Right cardiac atrium (tissue), 5 donors: ENCODE results near the gene KDR. TPM values are rescaled to one million over a fixed set of nuclear protein-coding genes. Genes with fewer than 3 reads are reported as not detected.
A peak's percentile ranks its signal among the peaks of the same experiment; 100 is the strongest.

ENCODE experiments used
- ATAC-seq, 2 donors: fragments of 200-7000 bp; cut with Tn5 transposase; one replicate each; pipeline versions ENCODE4 v1.8.0 to v1.9.1; 2020; ENCODE audit warnings: moderate library complexity in 2 of 2, mild to moderate bottlenecking in 1 of 2
- DNase-seq, 3 donors: peaks; one replicate each; pipeline ENCODE4 v3.0.0-alpha.2; 2020
- H3K27ac ChIP-seq: one replicate; pipeline ENCODE4 v1.5.1; 2013; ENCODE audit warnings: mild to moderate bottlenecking, low read length, control low read depth, moderate library complexity
- H3K27me3 ChIP-seq: one replicate; pipeline ENCODE4 v1.6.1; 2013; ENCODE audit not compliant: control insufficient read depth, insufficient read depth
- H3K4me1 ChIP-seq: one replicate; pipeline ENCODE4 v1.6.1; 2013; ENCODE audit warnings: low read length; ENCODE audit not compliant: control insufficient read depth, insufficient read depth
- H3K4me3 ChIP-seq: one replicate; pipeline ENCODE4 v1.5.1; 2013; ENCODE audit warnings: low read length, control low read depth
- H3K9me3 ChIP-seq: one replicate; pipeline ENCODE4 v1.6.1; 2013; ENCODE audit warnings: low read length; ENCODE audit not compliant: control insufficient read depth
- WGBS: extraction: QIAGEN DNeasy Blood & Tissue Kit; methylation state at CpG from one replicate; pipeline ENCODE4 v1.1.7; 2013; 5-methylcytosine and 5-hydroxymethylcytosine counted together
- intact Hi-C, 4 donors: fragments of 100-400 bp; cut with DNase I; formaldehyde crosslinking; loops; one replicate each; pipeline versions ENCODE4 v1.11.0 to v1.14.0; 2022 to 2023
- polyA plus RNA-seq: library from polyadenylated mRNA; stranded (reverse); fragments of 200-250 nt; gene quantifications from one replicate; pipeline ENCODE4 v1.2.3, GENCODE V29; 2013
- total RNA-seq, 4 donors: library from RNA; stranded (reverse); fragmentation: NEBNext Ultra II Directional; extraction: Animal tissue kit (Norgen Biotek cat#: 25700); gene quantifications; one replicate each; pipeline ENCODE4 v1.2.1, GENCODE V29; 2021
- donor health status: healthy with polysubstance abuse.
- donor health status: DM: no; HTN: yes; CAD: no.
- donor health status: DM: no; HTN: no; CAD: no.
- donor health status: DM: no; HTN: yes; CAD: no; lungs with severe emphysema.
- donor health status: DM: yes; HTN: yes; CAD: no.

The KDR gene
- total and polyA plus RNA-seq, 5 donors = 10.5 to 20.9 (median 15.6) TPM

DNA sequence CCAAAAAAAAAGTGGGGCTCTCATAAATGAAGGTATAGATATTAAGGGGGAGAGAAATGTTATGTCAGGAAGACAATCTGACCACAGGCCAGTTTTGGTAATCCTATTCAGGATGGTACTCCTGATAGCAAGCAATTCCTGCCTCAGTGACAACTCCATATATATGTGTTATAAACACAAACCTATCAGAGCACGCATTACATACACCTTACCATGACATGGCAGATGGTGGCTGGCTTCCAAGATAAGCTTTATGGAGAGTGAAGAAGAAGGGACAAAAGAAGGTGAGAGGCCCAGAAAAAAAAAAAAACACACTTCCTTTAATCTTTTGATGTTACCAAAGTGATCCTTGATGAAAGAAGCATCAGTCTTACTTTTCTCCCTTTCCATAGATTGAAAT lies 29.5 kb upstream of the KDR start:
- Histone ChIP-seq H3K9me3 (no peaks in the 10 kb centered on the region), H3K4me1 (no peaks in the 10 kb centered on the region), H3K27me3 (no peaks in the 10 kb centered on the region), H3K27ac (no peak overlapping the region), H3K4me3 (no peak overlapping the region)
- intact Hi-C loops = no loop called here
- ATAC-seq (no peak), DNase-seq (no peak)
- WGBS = 94% methylated on average over 1 of the region's 1 CpG

DNA sequence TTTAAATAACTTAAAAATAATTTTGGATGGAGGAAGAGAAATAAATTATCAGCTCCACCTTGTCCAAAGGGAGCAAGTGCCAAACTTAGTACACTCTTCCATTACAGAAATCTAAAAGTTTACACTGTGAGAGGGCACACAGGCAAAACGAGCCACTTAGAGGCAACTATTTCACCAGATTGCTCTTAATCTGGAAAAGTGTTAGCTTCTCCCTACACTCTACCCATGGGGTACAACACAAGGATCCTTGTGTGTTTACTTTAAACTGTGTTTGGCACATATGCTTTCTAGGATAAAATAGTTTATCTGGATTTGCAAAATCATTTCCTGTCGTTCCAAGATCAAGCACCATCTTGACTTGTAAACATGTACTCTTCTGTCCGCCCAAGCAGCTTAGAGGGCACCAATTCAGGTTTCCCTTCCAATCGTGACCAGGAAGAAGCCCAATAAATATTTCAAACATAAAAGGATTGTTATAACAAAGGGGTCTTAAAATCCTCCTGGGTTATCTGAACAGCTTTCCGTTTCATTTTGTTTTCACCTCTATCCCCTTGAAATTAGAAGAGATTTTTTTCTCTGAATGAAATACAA lies 29.0 kb upstream of the KDR start:
- 55% methylated on average over 5 of the region's 5 CpGs for WGBS
- no peaks in the 10 kb centered on the region for H3K9me3 ChIP-seq
- no peak overlapping the region for H3K27ac ChIP-seq
- no peaks in the 10 kb centered on the region for H3K27me3 ChIP-seq
- H3K4me3 ChIP-seq = no peak overlapping the region
- DNase-seq (no peak), ATAC-seq (no peak)
- intact Hi-C loops = no loop called here
- no peaks in the 10 kb centered on the region for H3K4me1 ChIP-seq

GRCh38 chr4:55143858-55144257 lies 18.5 kb upstream of the KDR start:
- DNase-seq (no peak), ATAC-seq (no peak)
- Histone ChIP-seq H3K27me3 (no peaks in the 10 kb centered on the region), H3K4me1 (no peaks in the 10 kb centered on the region), H3K27ac (no peak overlapping the region), H3K4me3 (no peak overlapping the region), H3K9me3 (no peaks in the 10 kb centered on the region)
- intact Hi-C loops = no loop called here
- 69% methylated on average over 2 of the region's 2 CpGs for WGBS

DNA sequence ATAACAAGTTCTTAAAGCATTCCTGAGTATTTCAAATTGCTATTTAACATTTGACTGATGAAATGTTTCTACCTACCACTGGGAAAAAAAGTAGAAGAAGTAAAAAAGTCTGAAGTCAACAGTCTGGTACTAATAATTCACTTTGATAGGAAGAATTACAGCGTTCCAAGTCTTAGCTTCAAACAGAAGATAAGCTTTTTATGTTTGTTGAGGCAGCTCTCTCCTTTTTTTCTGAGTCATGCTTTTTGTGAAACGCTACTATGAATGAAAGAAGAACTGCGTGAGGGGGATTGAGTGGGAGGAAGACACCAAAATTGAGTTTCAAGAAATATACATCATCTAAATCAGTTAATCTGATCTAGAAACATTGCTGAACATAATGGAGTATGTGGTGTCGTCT lies 13.0 kb upstream of the KDR start:
- intact Hi-C loops = no loop called here
- no peak overlapping the region for H3K27ac ChIP-seq
- DNase-seq (no peak), ATAC-seq (no peak)
- no peak overlapping the region for H3K4me3 ChIP-seq
- no peaks in the 10 kb centered on the region for H3K4me1 ChIP-seq
- WGBS = 63% methylated on average over 4 of the region's 4 CpGs
- no peaks in the 10 kb centered on the region for H3K9me3 ChIP-seq
- H3K27me3 ChIP-seq = no peaks in the 10 kb centered on the region

DNA sequence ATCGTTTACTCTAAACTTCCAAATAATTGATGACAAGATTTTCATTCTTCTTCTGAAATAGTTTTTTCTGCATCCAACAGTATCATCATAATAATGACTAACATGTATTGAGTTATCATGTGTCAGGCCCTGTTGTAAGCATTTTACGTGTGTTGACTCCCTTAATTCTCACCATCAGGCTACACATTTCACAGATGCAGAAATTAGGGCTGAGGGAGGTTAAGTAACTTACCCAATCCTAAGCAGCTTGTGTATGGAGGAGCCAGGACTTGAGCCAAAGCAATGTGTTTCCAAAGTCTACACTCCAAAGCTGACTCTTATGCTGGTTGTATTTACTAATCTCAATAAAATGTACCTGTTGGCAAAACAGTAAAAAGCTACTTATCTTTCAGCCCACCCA lies 11.2 kb upstream of the KDR start:
- intact Hi-C loops = no loop called here
- no peaks in the 10 kb centered on the region for H3K9me3 ChIP-seq
- H3K27me3 ChIP-seq = no peaks in the 10 kb centered on the region
- ATAC-seq = no peak
- DNase-seq = no peak
- WGBS = 87% methylated on average over 2 of the region's 2 CpGs
- no peaks in the 10 kb centered on the region for H3K4me1 ChIP-seq
- H3K27ac ChIP-seq = no peak overlapping the region
- no peak overlapping the region for H3K4me3 ChIP-seq

- 80% methylated on average over 3 of the region's 3 CpGs for WGBS
- Histone ChIP-seq H3K4me3 (no peak overlapping the region), H3K27me3 (no peaks in the 10 kb centered on the region), H3K4me1 (no peaks in the 10 kb centered on the region), H3K9me3 (no peaks in the 10 kb centered on the region), H3K27ac (no peak overlapping the region)
- intact Hi-C loops = no loop called here
- ATAC-seq (no peak), DNase-seq (no peak)
These were observed 8.6 kb upstream of the KDR start for GRCh38 chr4:55133951-55134350.

DNA sequence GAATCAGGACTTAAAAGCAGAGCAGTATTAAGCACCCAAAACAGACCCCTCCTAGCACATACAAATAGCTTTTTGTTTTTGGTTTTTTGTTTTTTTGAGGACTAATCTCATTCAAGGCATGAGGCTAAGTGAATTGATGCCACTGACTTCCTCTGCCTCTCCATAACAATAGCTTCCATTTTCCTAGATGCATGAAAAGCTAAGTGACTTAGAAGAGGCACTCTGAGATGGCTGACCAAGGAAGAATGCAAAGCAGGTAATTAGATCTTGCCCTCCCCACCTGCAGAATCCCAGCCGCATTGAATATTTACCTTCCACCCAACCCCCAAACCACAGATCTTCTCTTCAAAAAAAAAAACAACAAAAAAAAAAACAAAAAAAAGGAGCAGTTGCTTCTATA lies 7.4 kb upstream of the KDR start:
- intact Hi-C loops = no loop called here
- no peak overlapping the region for H3K4me3 ChIP-seq
- no peaks in the 10 kb centered on the region for H3K9me3 ChIP-seq
- 91% methylated on average over 1 of the region's 1 CpG for WGBS
- ATAC-seq = no peak
- H3K27me3 ChIP-seq = no peaks in the 10 kb centered on the region
- H3K4me1 ChIP-seq = no peaks in the 10 kb centered on the region
- no peak for DNase-seq
- no peak overlapping the region for H3K27ac ChIP-seq

DNA sequence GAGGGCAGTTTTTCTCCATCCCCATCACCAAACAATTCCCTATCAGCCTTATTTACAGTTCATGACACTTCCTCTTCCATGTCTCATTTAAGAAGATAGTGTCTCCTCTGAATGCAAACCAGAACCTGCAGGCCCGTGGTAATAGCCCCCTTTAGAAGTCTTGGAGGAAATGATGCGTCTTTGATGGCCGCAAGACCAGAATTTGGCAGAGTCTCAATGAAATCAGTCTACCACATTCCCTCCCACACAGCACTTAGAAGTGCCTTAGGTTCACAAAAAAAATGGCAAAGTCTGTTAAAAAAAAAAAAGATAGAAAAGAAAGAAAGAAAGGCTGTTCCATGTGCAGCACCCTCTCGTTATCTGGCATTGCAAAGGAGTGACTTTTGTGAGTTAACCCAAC lies 2.1 kb upstream of the KDR start:
- intact Hi-C loops = loop anchor here in 1 of 4 donors (10.0 kb wide), 1 partner anchor 47 kb away; no protein-coding TSS in a partner anchor
- Histone ChIP-seq H3K4me3 (no peak overlapping the region), H3K4me1 (no peaks in the 10 kb centered on the region), H3K27ac (no peak overlapping the region), H3K9me3 (no peaks in the 10 kb centered on the region), H3K27me3 (no peaks in the 10 kb centered on the region)
- ATAC-seq = no peak
- 54% methylated on average over 4 of the region's 4 CpGs for WGBS
- no peak for DNase-seq

GRCh38 chr4:55127053-55127452 lies 1.7 kb upstream of the KDR start:
- no peak overlapping the region for H3K4me3 ChIP-seq
- no peaks in the 10 kb centered on the region for H3K9me3 ChIP-seq
- no peaks in the 10 kb centered on the region for H3K4me1 ChIP-seq
- no peak overlapping the region for H3K27ac ChIP-seq
- WGBS = 94% methylated on average over 3 of the region's 3 CpGs
- H3K27me3 ChIP-seq = no peaks in the 10 kb centered on the region
- DNase-seq = no peak
- intact Hi-C loops = loop anchor here in 1 of 4 donors (10.0 kb wide), 1 partner anchor 48 kb away; no protein-coding TSS in a partner anchor
- no peak for ATAC-seq

GRCh38 chr4:55125763-55126541 lies 557 bp upstream of the KDR start:
- no peak overlapping the region for H3K27ac ChIP-seq
- DNase-seq = peak; percentile 18 to 69 (median 55)
- H3K4me3 ChIP-seq = peak overlapping the region; percentile 82
- no peaks in the 10 kb centered on the region for H3K27me3 ChIP-seq
- peak; percentile 49 to 53 for ATAC-seq
- 4% methylated on average over 32 of the region's 32 CpGs for WGBS
- intact Hi-C loops = loop anchor here in 1 of 4 donors (10.0 kb wide), 1 partner anchor 49 kb away; no protein-coding TSS in a partner anchor
- H3K4me1 ChIP-seq = no peaks in the 10 kb centered on the region
- no peaks in the 10 kb centered on the region for H3K9me3 ChIP-seq

DNA sequence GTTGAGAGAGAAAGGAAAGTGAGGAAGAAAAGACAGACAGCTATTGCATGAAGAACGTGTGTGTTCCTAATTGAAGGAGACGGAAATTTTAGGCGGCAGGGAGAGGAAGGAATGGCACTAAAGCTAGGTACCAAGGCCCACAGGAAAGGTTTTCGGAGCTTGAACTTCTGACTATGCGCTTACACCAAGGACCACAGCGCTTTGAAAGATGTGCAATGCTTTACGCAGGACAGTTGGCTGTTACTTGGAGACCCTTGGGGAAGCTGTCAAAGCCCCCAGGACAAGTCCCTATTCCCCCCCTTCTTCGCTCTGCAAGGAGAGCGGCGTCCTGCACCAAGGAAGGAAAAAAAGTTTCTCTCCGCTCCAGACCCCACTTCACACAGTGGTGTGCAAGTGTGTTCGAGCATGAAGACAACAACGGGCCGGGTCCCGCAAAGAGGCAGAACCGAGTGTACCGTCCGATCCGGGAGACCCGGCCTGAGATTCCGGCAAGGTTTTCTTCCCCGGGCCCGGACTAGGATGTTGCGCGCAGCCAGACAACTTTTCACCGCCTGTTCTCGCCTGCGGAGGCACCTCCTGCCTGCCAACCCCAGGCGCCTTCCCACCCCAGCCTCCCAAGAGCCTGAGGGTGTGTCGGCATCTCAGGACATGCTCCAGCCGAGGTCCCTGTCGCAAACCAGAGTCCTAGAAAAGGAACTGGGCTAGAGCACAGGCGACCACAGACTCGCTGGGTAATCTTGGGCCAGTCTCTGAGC lies 896 bp downstream of the KDR start:
- Histone ChIP-seq H3K27me3 (no peaks in the 10 kb centered on the region), H3K4me1 (peaks cover 1% of the 10 kb centered on the region), H3K9me3 (no peaks in the 10 kb centered on the region), H3K27ac (peak overlapping the region; percentile 91), H3K4me3 (peak overlapping the region; percentile 82)
- ATAC-seq (peak; percentile 61 to 75), DNase-seq (peak; percentile 34 to 77 (median 61))
- 19% methylated on average over 34 of the region's 34 CpGs for WGBS
- intact Hi-C loops = loop anchor here in 1 of 4 donors (10.0 kb wide), 1 partner anchor 50 kb away; no protein-coding TSS in a partner anchor
